GM19193 (cell line): ENCODE measurements around the gene SLC26A2.

Experiments
- POLR2A ChIP-seq: IDR thresholded peaks from 4 replicates; pipeline ENCODE4 v1.6.1; 2011; ENCODE audit not compliant: insufficient read depth, insufficient read length; ENCODE audit errors: extremely low read depth

Gene SLC26A2

DNA sequence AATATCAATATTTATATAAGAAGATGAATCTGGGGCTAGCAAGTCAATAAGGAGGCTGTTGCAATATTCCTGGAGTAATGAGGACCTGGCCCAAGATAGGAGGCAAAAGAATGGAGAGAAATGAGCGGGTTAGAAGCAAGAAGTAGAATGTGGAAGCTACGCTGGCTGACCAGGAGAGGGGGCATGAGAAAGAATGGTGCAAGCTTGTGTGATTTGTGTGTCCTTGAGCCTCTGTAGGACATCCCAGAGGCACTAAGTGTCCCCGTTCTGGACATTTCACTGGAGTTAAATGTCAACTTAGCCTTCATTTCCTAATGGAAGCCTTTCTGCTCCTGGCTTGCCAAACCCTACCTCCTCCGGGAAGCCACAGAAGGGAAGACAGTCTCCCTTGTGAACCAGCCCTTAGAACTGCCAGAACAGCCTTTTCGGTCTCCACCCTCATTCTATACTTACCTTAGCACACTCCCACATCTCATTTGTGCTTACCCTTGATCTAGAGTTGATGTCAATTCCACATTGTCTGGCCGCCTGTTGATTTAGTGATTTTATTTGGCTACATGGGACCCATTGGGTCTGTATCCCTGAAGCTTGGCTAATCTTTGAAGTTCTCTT, 9.3 kb upstream of the SLC26A2 start:
- no peak for TF ChIP-seq POLR2A

DNA sequence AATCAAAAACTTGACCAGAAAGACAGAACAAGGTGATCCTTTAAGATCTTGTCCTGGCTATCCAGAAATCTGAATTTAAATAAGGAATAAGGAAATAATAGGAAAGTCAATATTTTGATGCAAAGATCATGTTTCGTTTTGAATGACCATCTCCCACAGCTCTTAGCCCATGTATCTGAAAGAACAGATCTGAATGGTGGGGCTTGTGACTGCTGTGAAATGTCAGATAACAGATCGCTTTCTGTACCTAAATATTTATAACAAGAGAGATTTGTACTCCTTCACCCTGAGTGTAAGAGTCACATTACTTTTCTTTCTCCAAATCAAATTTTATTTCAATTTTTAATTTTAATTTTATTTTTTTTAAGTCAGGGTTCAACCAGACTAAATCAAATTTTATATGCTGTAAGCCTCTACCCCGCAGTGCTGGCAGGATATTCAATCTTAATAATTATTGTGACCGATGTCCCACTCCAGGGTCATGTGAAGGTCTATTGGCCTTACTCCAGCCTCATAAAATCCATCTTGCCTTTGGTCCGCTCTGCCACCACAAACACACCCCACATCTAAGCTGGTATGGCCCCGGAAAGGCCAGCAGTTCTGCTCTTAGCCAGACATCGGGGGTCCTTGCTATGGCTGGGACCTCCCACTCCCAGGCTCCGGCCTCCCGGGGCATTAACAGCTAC, 7.0 kb upstream of the SLC26A2 start:
- TF ChIP-seq POLR2A: no peak

DNA sequence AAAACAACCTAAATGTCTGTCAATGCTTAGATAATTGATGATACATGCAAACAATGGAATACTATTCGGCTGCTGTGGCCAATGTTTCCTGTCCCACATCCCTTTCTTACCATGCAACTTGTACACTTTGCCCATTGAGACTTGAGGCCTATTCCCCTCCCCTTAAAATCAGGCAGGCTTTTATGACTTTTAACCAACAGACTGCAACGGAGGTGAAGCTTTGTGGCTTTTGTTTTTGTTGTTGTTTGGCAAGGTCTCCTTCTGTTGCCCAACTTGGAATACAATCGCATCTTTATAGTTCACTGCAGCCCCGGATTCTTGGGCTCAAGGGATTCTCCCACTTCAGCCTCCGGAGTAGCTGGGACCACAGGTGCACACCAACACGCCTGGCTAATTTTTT, 5.8 kb upstream of the SLC26A2 start:
- TF ChIP-seq POLR2A: no peak

DNA sequence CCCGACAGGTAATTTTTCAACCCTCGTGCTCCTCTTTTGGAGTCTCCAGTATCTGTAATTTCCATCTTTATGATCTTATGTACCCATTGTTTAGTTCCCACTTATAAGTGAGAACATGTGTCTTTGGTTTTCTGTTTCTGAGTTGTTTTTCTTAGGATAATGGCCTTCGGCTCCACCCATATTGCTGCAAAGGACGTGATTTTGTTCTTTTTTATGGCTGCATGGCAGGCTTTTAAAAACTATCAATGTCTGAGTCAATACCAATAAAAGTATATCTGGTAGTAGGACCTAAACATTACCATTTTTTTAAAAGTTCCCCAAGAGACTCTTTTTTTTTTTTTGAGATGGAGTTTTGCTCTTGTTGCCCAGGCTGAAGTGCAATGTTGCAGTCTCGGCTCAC, 3.9 kb upstream of the SLC26A2 start:
- TF ChIP-seq POLR2A: no peak

DNA sequence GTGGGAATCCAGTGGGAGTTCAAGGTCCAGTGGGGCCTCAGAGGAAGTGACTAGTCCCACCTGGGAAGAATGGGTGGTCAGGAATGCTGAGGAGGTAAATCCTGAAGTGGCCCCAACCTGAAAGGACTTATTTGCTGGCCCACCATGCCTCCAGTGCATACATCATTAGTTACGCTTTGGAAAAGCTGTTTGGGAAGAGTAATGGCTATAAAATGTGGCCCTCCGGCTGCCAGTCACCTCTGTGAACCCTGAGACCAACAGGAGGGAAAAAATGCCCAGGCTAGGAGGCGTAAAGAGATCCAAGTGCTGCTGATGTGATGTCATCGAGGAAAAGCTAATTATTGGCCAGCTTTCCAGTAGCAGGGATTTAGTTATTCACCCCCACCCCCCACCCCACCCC, 2.7 kb upstream of the SLC26A2 start:
- no peak for TF ChIP-seq POLR2A

DNA sequence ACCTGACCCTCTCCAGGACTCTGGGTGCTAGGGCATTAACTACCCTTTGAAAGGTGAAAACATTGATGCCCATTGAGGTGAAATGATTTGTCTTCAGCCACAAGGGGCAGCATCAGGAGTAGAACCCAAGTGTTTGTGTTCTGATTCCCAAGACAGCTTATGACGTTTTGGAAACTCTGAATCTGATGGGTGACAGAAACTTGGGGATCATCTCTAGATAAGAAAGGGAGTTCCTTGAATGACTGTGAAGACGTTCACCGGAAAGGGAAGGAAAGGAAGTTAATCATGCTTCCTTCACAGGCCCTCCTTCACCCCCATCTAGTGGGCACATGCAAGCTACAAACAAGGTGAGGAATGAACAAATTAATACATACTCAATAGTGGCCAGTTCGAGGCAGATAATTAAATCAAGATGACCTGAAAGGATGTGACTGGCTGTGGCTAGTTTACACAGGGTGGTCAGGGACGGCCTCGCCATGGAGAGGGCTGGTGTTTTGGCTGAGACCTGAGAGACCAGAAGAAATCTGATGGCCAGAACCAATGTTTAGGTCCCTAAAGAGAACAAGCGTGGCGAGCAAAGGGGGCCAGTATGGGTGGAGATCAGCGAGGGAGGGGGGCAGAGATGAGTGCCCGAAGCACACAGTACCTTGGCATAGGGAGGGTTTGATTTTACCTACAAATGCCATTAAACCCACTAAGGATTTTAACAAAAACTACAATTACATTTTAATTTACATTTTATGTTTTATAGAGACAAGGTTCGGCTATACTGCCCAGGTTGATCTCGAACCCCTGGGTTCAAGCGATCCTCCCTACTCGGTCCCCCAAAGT, 937 bp upstream of the SLC26A2 start:
- no peak for TF ChIP-seq POLR2A

DNA sequence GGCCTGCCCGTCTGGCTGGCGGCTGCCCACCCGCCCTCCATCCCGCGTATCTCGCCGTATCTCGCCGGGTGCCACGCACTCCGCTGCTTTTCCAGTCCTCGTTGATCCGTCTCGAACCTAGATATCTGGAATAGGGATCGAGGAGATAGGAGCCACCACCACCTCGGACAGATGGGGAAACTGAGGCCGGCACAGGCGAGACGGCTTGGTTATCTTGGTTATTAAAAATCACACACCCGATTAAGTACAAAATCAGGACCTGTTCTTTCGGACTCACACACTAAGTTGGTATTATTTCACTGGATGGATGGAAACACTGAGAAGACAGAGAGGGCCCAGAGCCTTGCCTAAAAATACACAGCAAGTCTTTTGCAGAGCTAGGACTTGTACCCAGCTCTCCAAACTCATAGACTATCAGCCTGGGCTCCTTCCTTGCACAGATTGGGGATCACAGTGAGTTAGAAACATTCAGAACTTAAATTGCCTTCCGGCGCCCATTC, 678 bp downstream of the SLC26A2 start:
- no peak for TF ChIP-seq POLR2A

DNA sequence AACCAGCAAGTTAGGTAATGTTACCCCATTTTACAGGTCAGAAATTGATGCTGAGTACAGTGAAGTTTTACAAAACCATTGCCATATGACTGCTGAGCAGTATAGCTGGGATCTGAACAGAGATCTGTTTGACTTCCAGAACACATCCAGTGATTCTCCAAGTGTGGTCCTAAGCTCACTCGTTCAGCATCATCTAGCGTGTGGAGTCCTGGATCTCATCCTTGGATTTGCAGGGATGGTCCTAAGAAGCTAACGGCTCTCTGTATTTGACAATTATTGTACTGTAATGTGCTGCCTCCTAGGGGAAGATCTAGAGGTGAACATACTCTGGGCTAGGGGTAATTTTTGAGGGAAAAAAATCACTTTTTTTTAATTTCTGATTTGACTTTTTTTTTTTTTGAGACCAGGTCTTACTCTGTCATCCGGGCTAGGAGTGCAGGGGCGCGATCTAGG, 1.4 kb downstream of the SLC26A2 start:
- no peak for TF ChIP-seq POLR2A

DNA sequence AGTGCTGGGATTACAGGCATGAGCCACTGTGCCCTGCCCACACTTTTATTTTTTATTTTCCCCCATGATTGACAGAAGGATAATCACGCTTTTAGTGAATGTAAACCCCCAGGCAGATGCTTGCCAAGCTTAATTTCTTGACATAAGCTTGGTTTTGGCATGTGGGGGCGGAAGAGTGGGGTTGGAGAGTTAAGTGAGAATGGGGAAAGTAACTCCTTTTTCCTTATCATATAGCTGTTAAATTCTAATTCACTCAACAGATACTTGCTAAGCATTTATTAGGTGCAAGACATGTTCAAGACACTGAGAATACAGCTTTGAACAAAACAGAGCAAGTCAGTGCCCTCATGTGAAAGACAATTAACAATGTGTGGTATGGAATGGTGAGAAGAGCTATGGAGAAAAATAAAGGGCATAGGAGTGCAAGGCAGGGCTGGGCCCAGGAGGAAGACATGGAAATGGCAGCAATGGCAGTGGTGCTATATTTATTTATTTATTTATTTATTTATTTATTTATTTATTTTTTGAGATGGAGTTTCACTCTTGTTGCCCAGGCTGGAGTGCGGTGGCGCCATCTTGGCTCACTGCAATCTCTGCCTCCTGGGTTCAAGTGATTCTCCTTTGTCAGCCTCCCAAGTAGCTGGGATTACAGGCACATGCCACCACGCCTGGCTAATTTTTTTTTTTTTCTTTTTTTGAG, 2.2 kb downstream of the SLC26A2 start:
- no peak for TF ChIP-seq POLR2A

DNA sequence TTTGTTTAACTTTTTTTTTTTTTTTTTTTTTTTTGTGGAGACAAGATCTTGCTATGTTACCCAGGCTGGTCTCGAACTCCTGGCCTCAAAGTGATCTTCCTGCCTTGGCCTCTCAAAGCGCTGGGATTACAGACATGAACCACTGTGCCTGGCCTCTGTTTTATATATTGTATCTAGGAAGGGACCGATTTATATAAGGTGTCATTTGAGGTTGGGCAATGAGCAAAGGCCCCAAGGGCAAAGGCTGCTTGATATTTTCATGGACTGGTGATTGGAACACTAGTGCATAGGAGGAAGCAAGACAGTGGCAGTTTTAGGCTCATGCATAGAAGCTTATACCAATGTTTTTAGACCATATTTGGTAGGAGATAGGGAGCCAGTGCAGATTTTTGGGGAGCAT, 3.2 kb downstream of the SLC26A2 start:
- TF ChIP-seq POLR2A: no peak

DNA sequence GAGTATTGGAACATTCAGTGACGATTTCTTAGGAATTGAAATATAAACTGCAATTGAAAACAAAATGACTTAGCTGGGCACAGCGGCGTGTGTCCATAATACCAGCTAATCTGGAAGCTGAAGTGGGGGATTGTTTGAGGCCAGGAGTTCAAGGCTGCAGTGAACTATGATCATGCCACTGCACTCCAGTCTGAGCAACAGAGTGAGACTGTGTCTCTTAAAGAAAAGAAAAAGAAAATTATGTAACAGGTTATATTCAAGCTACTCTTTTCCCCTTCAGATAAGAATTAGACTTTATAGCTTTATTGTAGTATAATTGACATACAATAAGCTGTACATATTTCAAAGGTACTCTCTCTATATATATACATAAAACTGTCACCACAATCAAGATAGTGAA, 6.4 kb downstream of the SLC26A2 start:
- TF ChIP-seq POLR2A: no peak

DNA sequence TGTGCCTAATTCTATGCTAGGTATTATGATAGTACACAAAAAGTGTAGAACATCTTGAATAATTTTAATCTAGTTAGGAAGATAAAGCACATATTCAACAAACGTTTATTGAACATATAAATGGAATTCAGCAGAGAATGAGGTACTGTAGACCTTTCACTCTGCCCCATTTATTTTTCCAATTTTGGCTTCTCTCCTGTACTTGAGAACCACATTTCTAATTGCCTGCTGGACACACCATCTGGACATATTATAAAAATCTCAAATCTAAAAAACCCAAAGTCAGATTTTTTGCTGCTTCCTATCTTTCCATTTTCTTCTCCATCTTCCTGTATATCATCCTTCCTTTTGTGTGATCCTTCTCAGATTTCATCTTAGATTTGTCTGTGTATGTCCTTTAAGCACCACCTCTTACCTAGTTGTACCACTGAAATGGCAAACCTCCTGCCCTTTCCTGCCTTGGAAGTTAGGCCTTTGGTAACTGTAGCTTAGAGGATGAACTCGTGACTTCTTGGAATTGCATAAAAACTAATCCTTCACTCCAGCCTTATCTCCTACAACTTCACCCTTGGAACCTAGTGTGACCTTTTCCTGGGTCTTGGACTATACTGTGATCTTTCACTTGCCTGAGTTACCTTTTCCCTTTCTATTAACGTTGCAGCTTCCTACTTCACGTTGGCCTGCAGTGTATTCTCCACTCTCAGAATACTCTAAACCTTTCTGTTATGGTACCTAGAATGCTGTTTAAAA, 8.8 kb downstream of the SLC26A2 start:
- no peak for TF ChIP-seq POLR2A

DNA sequence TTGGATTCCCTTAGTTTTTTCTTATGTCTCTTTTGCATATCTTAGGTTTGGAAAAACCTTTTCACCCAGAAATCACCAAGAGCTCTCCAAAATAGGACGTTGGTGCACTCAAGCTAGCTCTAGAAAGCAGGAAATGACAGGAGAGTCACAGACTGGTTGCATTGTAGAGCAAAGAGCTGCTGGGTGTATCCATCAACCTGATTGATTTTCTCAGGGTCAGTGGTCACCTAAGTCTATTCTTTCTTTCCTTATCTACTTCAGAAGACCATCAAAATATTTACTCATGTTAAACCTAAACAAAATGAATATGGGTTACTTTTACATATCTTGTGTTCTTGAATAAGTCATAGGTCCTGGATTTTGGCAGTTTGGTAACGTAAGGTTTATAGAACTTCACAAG, 14.9 kb downstream of the SLC26A2 start:
- no peak for TF ChIP-seq POLR2A

DNA sequence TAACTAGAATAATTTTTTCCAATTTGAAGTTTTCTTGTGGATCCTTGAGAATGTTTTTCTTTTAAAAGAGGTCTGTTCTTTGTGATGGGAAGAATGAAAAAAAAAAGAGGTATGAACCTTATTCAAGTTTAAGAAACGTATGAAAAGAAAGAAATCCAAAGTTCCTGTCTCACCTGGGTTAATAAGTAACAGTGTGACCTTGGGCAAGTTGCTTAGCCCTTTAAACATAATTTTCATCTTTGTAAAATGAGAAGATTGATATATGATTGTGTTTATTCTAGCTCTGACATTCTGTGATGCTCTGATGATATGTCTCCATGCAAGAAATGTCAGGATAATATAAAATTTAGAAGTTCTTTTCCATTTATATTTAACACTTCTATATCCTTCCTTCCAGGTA, 19.3 kb downstream of the SLC26A2 start:
- no peak for TF ChIP-seq POLR2A

DNA sequence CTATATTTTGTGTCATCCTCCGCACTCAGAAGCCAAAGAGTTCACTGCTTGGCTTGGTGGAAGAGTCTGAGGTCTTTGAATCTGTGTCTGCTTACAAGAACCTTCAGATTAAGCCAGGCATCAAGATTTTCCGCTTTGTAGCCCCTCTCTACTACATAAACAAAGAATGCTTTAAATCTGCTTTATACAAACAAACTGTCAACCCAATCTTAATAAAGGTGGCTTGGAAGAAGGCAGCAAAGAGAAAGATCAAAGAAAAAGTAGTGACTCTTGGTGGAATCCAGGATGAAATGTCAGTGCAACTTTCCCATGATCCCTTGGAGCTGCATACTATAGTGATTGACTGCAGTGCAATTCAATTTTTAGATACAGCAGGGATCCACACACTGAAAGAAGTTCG, 20.6 kb downstream of the SLC26A2 start:
- TF ChIP-seq POLR2A: no peak

DNA sequence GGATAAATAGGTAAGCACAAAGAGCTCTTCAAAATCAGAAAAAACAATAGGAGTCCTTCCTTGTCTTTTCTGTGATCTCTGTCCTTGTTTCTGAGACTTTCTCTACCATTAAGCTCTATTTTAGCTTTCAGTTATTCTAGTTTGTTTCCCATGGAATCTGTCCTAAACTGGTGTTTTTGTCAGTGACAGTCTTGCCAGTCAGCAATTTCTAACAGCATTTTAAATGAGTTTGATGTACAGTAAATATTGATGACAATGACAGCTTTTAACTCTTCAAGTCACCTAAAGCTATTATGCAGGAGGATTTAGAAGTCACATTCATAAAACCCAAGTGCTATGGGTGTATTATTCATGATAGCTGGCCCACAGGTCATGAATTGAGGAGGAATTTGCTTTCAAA, 21.9 kb downstream of the SLC26A2 start:
- TF ChIP-seq POLR2A: no peak
